GM19239 (cell line): Measurements from ENCODE around the gene STARD3.
A peak's percentile ranks its signal among the peaks of the same experiment; 100 is the strongest.

Experiments used
- DNase-seq: peaks from one replicate; pipeline ENCODE4 v3.0.0; 2011; ENCODE audit warnings: low spot score; ENCODE audit not compliant: insufficient read length
- FAIRE-seq: peaks from 2 replicates; lab custom pipeline; 2011; peaks lifted over from hg19 to GRCh38; lab: Jason Lieb, UNC

Gene STARD3

DNA sequence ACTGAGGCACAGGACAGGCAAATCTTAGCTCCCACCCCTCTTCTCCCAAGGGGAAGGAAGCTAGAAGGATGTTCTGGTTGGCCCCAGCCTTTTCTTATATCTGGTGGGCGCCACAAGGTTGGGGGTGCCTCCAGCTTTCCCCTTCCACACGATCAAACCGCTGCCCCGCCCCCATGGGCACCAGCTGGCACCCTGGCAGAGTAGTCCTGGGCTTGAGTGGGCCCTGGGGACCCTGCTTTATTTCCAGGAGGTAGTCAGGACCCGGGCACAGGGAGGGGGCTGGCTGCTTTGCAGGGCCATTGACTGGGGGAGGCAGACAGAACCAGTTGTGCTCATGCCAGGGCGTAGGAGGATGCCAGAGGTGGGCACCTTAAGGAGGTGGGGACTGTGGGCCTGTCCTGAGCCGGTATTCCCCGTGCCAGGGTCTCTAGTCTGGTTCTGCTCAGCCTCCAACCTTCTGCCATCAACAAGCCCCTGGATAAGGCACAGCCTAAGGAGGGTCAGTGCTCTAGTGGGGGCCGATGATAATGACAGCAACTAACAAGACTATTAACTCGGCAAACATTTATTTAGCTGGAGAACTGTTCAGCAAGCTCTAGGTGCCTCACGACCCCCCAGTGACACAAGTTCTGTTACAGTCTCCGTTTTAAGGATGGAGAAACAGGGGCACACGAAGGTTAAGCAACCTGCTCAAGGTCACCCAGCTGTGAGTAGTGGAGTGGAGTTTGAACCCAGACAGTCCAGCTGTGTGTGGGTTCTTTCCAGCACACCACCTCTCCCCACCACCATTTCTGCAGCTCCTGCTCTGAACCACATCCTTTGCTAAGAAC is 17.8 kb upstream of the STARD3 start:
- FAIRE-seq (no peak), DNase-seq (no peak)

DNA sequence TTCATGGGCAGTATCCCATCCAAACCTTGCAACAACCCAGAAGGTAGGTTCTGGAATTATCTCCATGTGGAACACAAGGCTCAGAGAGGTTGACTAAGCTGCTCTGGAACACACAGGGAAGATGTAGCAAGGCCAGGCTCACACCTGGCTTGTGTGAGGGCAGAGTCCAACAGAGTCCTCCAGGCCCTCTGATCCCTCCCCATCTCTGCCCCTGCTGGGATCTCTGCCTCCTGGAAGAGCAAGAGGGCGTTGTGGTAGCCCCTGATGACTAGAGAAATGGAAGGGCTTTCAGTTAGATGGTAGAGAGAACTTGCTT is 17.2 kb upstream of the STARD3 start:
- no peak for FAIRE-seq

DNA sequence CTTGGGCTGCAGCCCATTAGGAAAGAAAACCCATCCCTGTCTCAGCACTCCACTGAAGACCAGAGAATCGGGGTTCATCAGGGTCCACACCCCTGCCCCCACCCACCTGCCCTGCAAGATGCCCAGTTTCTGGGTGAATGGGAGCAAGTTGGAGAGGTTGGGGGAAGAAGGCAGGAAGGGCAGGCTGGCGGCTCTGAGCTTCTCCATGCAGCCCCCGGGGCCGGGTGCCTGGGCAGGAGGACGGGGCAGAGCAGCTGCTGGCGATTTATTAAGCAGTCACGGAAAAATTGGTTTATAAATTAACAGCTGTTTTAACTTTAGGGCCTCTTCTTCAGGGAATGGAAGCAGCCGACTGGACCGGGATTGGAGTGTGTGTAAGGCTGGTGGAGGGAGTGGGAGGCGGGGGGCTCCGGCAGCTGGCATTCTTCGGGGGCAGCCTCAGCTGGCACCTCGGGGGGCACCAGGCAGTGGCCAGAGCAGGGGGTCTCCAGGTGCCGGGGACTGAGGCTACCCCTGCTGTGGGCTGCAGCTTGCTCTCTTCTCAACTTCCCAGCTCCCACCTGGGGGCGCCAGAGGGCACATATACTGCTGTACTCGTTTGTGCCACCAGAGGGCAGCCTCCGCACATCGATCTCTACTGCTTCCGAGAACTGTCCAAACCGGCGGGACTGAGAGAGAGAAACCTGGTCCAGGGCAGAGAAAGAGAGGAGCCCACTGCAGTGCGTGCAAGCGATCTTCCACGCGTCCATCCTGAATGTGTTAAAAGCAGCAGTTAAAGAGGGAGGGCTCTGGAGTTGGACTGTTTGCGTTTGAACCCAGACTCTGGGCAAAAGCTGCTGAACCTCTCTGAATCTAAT is 15.2 kb upstream of the STARD3 start:
- DNase-seq (peak; percentile 93), FAIRE-seq (peak; percentile 80)

More for the DNA sequence above, 17.2 kb upstream of the STARD3 start:
- no peak for DNase-seq

DNA sequence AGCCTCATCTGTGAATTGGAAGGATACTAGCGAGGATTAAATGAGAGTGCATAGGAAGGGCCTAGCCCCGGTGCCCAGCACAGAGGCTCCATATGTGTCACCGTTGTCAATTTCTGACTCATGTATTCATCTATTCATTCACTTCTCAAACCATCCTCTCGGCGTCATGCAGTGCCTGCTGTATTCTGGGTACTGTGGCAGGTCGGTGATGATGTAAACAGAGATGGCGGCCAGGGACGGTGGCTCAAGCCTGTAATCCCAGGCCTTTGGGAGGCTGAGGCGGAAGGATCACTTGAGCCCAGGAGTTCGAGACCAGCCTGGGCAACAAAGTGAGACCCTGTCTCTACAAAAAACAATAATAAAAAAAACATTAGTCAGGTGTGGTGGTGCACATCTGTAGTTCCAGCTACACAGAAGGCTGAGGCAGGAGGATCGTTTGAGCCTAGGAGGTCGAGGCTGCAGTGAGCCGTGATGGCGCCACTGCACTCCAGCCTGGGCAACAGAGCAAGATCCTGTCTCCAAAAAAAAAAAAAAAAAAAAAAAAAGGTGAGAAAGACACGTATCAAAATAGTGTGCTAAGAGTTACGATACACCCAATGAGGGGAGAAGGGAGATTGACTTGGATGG is 14.5 kb upstream of the STARD3 start:
- peak; percentile 39 for FAIRE-seq
- no peak for DNase-seq

DNA sequence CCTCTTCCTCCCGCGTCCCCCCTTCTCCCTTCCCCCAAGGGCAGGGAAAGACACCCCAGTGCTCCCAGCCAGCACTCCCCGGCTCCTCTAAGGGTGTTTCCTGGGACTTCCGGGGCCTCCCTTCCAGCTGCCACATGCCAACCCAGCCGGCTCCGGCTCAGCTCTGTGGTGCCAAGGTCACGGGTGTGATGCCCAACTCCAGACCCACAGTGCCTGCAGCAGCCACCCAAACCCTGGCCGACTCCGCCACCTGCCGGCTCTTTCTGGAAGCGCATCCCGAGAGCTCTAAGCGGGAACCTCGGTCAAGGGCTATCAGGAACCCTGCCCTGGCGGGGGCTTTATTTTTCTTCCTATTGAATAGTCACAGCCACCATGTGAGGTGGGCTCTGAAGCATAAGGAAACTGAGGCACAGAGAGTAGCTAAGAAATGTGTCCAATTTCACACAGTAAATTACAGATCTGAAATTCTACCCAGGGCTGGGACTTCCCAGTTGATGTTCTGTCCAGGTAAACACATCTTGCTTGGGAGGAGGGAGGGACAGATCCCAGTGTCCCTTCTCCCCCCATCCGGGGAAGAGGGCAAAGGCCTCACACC is 13.5 kb upstream of the STARD3 start:
- DNase-seq, result peak; percentile 90
- peak; percentile 91 for FAIRE-seq

DNA sequence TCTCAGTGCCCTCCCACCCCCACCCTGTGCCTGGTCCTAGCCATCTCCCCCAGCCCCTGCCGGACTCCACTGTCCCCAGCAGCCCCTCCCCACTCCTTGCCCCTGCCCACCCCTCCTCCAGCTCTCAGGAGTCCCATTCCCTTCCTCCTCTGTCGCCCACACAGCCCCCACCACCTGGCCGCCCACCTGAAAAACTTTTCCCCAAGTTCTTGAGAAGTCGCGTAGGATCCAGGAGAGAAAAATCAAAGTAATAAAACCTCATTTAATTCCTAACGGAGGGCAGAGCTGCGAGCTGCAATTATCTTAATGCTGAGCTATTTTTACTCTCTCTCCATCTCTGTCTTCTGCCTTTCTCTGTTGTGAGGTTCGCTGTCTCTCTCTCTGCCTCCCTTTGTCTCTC is 12.6 kb upstream of the STARD3 start:
- no peak for FAIRE-seq

DNA sequence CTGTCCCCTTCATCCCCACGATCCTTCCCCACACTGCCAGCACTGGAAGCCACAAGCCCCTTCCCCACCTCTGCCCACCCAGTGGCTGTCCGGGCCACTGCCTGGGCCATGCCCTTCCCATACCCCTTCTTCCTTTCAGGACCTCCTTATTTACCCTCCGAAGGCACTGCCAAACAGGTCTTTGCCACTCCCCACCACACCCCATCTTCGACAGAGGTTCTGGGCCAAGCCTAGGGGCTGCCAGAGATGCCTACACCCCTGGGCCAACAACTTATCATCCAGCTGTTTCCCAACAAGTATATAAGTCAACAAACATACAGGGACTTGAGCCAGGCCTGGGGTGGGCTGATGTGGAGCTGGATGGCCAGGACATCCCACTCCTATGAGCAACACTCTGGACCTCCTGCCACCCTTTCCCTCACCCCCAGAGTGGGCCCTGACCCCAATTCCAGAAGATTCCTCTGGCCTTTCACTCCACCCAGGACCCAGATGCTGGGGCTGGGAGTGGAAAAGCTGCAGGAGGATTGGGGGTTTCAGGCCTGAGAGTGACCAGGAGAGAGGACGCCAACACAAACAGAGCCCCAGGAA is 11.7 kb upstream of the STARD3 start:
- FAIRE-seq (no peak), DNase-seq (no peak)

More for the DNA sequence above, 12.6 kb upstream of the STARD3 start:
- no peak for DNase-seq

DNA sequence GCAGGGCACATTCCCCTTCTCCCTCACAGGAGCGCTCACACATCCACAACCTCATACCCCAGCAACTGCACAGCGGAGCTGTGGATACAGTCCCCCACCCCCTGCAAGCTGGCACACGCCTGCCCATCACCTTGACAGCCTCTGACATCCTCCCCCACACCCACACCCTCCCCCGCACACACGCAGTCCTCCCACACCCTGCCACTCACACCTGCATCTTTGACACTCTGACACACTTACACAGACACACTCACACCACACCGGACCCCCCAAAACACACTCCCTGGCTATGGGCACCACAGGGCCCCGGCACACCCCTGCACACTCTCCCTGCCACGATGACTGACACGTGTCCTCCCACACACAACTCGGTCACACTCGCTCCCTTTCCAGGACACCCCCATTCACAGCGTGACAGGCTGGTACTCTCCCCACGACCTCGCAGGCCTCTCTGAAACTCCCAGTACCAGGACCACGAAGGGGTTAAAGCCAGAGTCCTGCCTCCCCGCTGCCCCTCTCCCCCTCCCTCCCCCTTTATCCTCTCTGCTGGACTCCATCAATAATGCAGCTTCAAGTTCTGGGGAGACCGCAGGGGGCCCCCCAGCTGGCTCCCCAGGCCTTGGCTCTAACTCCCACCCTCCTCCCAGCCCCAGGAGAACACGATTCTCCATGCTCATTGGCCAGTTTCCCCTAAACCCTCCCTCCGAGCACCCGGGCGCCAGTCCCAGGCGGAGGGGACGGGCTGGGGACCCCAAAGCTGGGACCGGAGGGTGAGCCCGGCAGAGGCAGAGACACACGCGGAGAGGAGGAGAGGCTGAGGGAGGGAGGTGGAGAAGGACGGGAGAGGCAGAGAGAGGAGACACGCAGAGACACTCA is 10.5 kb upstream of the STARD3 start, which contains the start of gene PPP1R1B:
PPP1R1B (plus strand) TSS at position 782 of the 876 bp plus-strand sequence. CDS start 441 bp downstream, outside the sequence.
- no peak for DNase-seq
- no peak for FAIRE-seq

DNA sequence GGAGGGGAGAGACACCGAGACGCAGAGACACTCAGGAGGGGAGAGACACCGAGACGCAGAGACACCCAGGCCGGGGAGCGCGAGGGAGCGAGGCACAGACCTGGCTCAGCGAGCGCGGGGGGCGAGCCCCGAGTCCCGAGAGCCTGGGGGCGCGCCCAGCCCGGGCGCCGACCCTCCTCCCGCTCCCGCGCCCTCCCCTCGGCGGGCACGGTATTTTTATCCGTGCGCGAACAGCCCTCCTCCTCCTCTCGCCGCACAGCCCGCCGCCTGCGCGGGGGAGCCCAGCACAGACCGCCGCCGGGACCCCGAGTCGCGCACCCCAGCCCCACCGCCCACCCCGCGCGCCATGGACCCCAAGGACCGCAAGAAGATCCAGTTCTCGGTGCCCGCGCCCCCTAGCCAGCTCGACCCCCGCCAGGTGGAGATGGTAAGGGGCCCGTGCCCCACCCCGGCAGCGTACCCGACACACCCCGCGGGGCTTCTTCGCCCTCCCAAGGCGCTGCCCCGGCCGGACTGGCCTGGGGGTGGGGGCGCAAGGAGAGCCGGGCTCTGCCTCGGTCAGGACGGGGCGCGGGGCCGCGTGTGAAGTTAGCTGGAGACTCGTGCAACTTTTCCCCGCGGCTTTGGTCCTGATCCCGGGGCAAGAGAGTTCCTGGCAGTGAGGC is 9.8 kb upstream of the STARD3 start:
- DNase-seq (no peak), FAIRE-seq (no peak)

DNA sequence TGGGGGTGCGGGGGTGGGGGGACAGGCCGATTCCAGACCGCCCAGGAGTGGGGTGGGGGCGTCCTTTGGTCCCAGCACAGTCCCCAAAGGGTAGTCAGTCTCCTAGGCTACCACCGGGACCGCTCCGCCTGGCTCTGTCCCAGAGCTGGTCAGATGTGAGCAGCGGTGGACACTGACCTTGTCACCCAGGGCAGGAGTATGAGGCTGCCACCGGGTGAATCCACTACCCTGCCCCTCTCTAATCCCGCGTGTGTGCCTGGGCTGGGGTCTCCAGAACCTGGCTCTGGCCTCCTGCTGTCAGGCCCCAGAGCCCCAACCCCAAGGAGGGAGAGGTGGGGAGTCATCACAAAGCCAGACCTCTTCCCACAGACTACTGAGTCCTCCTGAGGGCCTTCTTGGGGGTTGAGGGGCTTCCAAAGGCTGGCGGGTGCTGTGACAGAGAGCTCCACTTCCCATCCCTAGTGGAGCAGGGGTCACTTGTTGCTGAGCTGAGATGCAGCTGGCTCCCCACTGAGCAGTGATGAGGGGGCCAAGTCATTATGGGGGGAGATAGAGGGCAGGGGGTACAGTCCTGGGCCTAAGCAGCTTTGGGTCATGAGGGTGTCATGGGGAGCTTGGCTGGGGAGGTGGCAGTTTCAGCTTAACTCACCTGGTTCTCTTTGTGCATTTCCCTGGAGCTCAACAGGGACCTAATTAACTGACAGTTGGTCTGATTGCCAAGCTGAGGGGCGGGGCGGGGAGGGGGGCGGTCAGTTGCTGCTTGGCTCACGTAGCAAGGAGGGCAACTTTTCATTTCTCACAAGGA is 9.0 kb upstream of the STARD3 start:
- DNase-seq, result no peak
- no peak for FAIRE-seq

DNA sequence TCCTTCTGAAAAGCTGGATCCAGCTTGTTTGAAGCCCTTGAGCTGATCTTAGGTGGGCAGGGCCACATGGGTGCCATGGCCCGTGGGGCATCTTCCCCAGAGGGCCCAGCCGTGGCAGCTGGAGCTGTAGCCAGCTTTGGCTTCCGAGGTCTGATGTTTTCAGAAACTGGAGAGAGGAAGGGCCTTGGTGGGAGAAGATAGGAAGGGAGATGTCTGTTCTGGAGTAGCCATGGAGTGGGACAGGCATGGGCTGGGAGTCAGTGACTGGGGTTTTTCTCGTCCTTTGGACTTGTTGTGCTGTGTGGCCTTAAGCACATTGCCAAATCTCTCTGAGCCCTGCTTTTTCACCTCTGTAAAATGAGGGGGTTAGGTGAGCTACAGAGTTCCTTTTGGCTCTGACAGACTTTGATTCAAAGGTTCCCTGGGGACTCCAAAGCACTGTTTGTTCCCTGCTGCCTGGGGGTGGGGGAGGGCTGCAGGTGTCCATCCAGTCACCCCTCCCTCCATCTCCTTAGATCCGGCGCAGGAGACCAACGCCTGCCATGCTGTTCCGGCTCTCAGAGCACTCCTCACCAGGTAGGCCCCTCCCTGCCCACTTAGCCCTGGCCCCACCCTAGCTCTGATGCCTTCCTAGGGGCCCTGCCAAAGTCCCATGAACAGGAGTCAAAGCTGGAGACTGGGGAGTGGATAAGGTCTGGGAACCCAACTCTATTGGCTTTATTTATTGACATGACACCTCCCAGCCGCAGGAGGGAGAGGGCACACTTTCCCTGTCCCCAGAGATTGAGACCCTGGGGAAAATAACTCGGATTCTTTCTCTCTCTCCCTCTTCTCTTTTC is 8.1 kb upstream of the STARD3 start:
- DNase-seq (no peak), FAIRE-seq (no peak)

DNA sequence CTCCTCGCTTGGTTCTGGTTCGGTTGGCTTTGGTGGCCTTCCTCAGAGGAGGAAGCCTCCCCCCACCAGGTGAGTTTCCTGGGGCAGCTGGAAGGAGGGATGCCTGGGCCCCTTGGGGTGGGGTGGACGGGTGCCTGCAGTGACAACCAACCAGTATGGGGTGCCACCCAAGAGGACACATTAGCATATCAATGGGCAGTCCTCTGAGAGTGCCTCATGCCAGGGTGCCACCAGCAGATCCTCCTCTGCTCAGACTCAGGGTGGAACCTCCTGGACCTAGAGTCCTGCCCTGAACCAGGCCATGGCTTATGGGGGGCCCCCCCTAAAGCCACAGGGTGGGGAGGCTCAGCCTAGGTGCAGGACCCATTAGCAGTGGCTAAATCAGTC is 7.5 kb upstream of the STARD3 start:
- DNase-seq (no peak), FAIRE-seq (no peak)

DNA sequence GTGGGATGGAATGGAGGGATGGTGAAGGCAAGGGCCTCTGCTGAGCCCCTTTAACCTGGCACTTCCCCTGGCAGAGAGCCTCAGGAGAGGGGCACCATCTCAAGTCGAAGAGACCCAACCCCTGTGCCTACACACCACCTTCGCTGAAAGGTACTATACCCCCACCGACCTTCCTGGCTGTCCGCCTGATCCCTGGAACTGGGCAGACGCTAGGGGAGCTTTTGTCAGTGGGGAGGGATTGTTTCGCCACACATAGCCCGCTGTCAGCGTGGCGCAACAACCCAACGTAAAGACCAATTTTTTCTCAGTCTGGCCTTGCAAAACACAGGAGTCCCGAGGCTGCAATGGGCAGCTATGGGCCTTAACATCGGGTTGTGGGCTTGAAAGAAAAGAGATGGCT is 7.0 kb upstream of the STARD3 start:
- no peak for DNase-seq
- no peak for FAIRE-seq

DNA sequence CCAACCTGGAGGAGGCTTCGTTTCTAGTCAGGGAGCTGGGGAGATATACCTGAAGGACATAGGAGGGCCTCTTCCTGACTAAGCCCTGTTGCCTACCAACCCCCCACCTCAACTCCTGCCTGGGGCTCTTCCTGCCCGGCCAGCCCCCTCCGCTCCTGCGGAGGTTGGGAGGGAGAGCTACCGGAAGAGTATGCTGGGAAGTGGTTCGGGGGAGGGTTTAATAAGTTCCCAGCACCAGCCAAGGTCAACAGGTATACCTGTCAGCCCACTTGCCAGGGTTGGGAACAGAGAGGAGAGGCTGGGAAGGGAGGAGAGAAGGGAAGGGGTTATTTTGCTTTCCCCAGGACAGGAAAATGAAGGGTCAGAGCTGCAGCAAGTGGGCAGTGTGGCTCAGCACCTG is 5.5 kb upstream of the STARD3 start:
- DNase-seq, result no peak
- no peak for FAIRE-seq

DNA sequence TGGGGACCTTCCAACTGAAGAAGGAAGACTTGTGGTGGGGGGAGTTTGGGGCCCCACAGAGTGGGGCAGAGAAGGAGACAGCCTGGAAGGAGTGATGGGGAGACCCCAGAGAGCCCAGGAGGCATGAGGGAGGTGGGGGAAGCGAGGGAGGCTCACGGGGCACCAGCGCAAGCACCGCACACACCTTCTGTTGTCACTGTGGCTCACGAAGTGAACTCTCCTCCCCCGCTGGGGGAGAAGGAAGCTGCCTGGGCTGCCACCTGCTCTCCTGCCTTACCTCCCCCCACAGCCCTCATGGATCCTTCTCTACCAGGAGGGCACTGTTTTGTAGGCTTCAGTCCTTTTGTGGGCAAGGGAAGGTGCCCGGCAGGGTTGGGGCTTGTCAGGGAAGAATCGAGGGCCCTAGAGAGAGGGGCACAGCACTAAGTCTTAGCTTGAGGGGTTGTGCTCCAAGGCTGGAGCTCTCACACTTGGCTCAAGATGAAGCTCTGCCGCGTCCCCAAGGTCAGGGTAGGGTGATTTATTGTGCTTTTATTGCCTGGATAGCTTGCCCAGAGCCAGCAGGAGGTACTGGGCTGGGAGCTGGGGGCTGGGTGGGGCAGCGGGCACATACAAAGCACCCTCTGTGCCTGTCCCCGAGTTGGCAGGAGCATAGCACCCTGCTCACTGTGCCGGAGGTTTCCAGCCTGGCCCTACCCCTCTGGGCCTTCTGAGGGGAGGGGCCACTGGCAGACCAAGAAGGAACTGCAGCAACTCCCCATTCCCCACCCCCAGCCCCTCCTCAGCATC is 4.6 kb upstream of the STARD3 start:
- DNase-seq (no peak), FAIRE-seq (no peak)

DNA sequence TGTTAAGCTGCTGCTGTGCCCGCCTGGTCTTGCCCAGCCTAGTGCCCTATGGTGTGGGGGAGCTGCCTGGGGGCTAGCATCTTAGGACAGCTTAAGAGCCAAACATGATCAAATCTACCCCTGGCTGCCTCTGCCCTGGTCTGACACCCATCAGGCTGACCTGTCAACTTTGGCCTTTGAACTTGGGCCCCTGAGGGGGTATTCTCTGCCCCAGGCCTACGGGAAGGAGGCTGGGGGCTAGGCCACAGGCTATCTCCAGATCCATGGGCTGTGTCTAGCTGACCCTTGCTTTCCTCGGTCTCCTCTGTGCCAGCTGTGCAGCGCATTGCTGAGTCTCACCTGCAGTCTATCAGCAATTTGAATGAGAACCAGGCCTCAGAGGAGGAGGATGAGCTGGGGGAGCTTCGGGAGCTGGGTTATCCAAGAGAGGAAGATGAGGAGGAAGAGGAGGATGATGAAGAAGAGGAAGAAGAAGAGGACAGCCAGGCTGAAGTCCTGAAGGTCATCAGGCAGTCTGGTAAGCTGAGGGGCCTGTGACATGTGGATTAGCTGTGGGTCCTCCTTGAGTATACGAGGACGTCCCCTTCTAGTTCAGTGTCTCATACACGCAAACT is 3.3 kb upstream of the STARD3 start:
- DNase-seq (no peak), FAIRE-seq (no peak)
